ENCODE results near the gene TNIP1.

Gene TNIP1

GRCh38 chr5:151029179-151030055 lies 51.4 kb downstream of the TNIP1 start:
- Mint-ChIP-seq H3K4me1 (ENCODE audit: low read depth) (peaks cover 49% of the 10 kb centered on the region), H3K4me3 (no peak overlapping the region), H3K27ac (no peak overlapping the region), H3K36me3 (ENCODE audit: low read depth) (peaks cover 93% of the 10 kb centered on the region), H3K27me3 (no peaks in the 10 kb centered on the region), H3K9me3 (no peaks in the 10 kb centered on the region)
- intact Hi-C loops (cut with micrococcal nuclease) = no loop called here

- Mint-ChIP-seq H3K36me3 (ENCODE audit: low read depth) (peaks cover 86% of the 10 kb centered on the region), H3K9me3 (no peaks in the 10 kb centered on the region), H3K4me3 (no peak overlapping the region), H3K27me3 (no peaks in the 10 kb centered on the region), H3K4me1 (ENCODE audit: low read depth) (peaks cover 56% of the 10 kb centered on the region), H3K27ac (no peak overlapping the region)
- intact Hi-C loops (cut with micrococcal nuclease) = no loop called here
Measured at GRCh38 chr5:151028717-151029116, 52.1 kb downstream of the TNIP1 start.

- H3K27ac Mint-ChIP-seq = no peak overlapping the region
- no peak overlapping the region for H3K4me3 Mint-ChIP-seq
- no peaks in the 10 kb centered on the region for H3K9me3 Mint-ChIP-seq
- peaks cover 63% of the 10 kb centered on the region for H3K4me1 Mint-ChIP-seq (ENCODE audit: low read depth)
- peaks cover 79% of the 10 kb centered on the region for H3K36me3 Mint-ChIP-seq (ENCODE audit: low read depth)
- intact Hi-C loops (cut with micrococcal nuclease) = no loop called here
- no peaks in the 10 kb centered on the region for H3K27me3 Mint-ChIP-seq
Measured at GRCh38 chr5:151027961-151028479, 52.8 kb downstream of the TNIP1 start.

- H3K9me3 Mint-ChIP-seq = no peaks in the 10 kb centered on the region
- H3K27ac Mint-ChIP-seq = peak overlapping the region; percentile 37
- H3K4me3 Mint-ChIP-seq = no peak overlapping the region
- no peaks in the 10 kb centered on the region for H3K27me3 Mint-ChIP-seq
- peaks cover 77% of the 10 kb centered on the region for H3K36me3 Mint-ChIP-seq (ENCODE audit: low read depth)
- intact Hi-C loops (cut with micrococcal nuclease) = no loop called here
- H3K4me1 Mint-ChIP-seq (ENCODE audit: low read depth) = peaks cover 76% of the 10 kb centered on the region
Measured at GRCh38 chr5:151026679-151027078, 54.2 kb downstream of the TNIP1 start.

- intact Hi-C loops (cut with micrococcal nuclease) = no loop called here
- Mint-ChIP-seq H3K4me3 (no peak overlapping the region), H3K36me3 (ENCODE audit: low read depth) (peaks cover 71% of the 10 kb centered on the region), H3K27me3 (no peaks in the 10 kb centered on the region), H3K4me1 (ENCODE audit: low read depth) (peaks cover 80% of the 10 kb centered on the region), H3K9me3 (no peaks in the 10 kb centered on the region), H3K27ac (no peak overlapping the region)
Measured at GRCh38 chr5:151026088-151026487, 54.7 kb downstream of the TNIP1 start.

- Mint-ChIP-seq H3K4me3 (no peak overlapping the region), H3K36me3 (ENCODE audit: low read depth) (peaks cover 62% of the 10 kb centered on the region), H3K9me3 (no peaks in the 10 kb centered on the region), H3K4me1 (ENCODE audit: low read depth) (peaks cover 86% of the 10 kb centered on the region), H3K27me3 (no peaks in the 10 kb centered on the region), H3K27ac (peak overlapping the region; percentile 59)
- intact Hi-C loops (cut with micrococcal nuclease) = no loop called here
Measured at GRCh38 chr5:151025250-151025606, 55.6 kb downstream of the TNIP1 start.

- H3K27me3 Mint-ChIP-seq = no peaks in the 10 kb centered on the region
- intact Hi-C loops (cut with micrococcal nuclease) = no loop called here
Measured at GRCh38 chr5:151024440-151025249, 56.2 kb downstream of the TNIP1 start.

GRCh38 chr5:151023651-151024050 lies 57.2 kb downstream of the TNIP1 start:
- intact Hi-C loops (cut with micrococcal nuclease) = no loop called here
- peak overlapping the region; percentile 6 for H3K4me3 Mint-ChIP-seq
- H3K27me3 Mint-ChIP-seq = no peaks in the 10 kb centered on the region
- H3K9me3 Mint-ChIP-seq = no peaks in the 10 kb centered on the region
- peaks cover 91% of the 10 kb centered on the region for H3K4me1 Mint-ChIP-seq (ENCODE audit: low read depth)
- peak overlapping the region; percentile 59 for H3K27ac Mint-ChIP-seq
- peaks cover 46% of the 10 kb centered on the region for H3K36me3 Mint-ChIP-seq (ENCODE audit: low read depth)

More at GRCh38 chr5:151024440-151025249, 56.2 kb downstream of the TNIP1 start:
- Mint-ChIP-seq H3K36me3 (ENCODE audit: low read depth) (peaks cover 56% of the 10 kb centered on the region), H3K9me3 (no peaks in the 10 kb centered on the region), H3K4me1 (ENCODE audit: low read depth) (peaks cover 92% of the 10 kb centered on the region), H3K27ac (peak overlapping the region; percentile 59), H3K4me3 (no peak overlapping the region)

- Mint-ChIP-seq H3K27ac (peak overlapping the region; percentile 59), H3K27me3 (no peaks in the 10 kb centered on the region), H3K4me3 (no peak overlapping the region), H3K9me3 (no peaks in the 10 kb centered on the region), H3K36me3 (ENCODE audit: low read depth) (peaks cover 41% of the 10 kb centered on the region), H3K4me1 (ENCODE audit: low read depth) (peaks cover 89% of the 10 kb centered on the region)
- intact Hi-C loops (cut with micrococcal nuclease) = no loop called here
Measured at GRCh38 chr5:151023047-151023615, 57.7 kb downstream of the TNIP1 start.

- Mint-ChIP-seq H3K4me3 (no peak overlapping the region), H3K36me3 (ENCODE audit: low read depth) (peaks cover 35% of the 10 kb centered on the region), H3K9me3 (no peaks in the 10 kb centered on the region), H3K27ac (peak overlapping the region; percentile 59), H3K4me1 (ENCODE audit: low read depth) (peaks cover 89% of the 10 kb centered on the region), H3K27me3 (no peaks in the 10 kb centered on the region)
- intact Hi-C loops (cut with micrococcal nuclease) = no loop called here
Measured at GRCh38 chr5:151022511-151023018, 58.3 kb downstream of the TNIP1 start.

GRCh38 chr5:151021746-151022145 lies 59.1 kb downstream of the TNIP1 start:
- Mint-ChIP-seq H3K9me3 (no peaks in the 10 kb centered on the region), H3K4me3 (no peak overlapping the region), H3K27ac (no peak overlapping the region), H3K4me1 (ENCODE audit: low read depth) (peaks cover 89% of the 10 kb centered on the region), H3K27me3 (no peaks in the 10 kb centered on the region), H3K36me3 (ENCODE audit: low read depth) (peaks cover 27% of the 10 kb centered on the region)
- intact Hi-C loops (cut with micrococcal nuclease) = no loop called here

GRCh38 chr5:151020304-151021110 lies 60.3 kb downstream of the TNIP1 start, which contains the start of gene GPX3:
GPX3 (plus strand) TSS chr5:151020591; CDS start chr5:151020655, 64 bp downstream.
- intact Hi-C loops (cut with micrococcal nuclease) = no loop called here
- peak within 1 kb of the TSS; percentile 69 for H3K27ac Mint-ChIP-seq
- peak within 1 kb of the TSS; percentile 77 for H3K4me3 Mint-ChIP-seq
- no peaks in the 10 kb centered on the region for H3K9me3 Mint-ChIP-seq
- peaks cover 15% of the 10 kb centered on the region for H3K36me3 Mint-ChIP-seq (ENCODE audit: low read depth)
- no peaks in the 10 kb centered on the region for H3K27me3 Mint-ChIP-seq
- H3K4me1 Mint-ChIP-seq (ENCODE audit: low read depth) = peaks cover 87% of the 10 kb centered on the region

GRCh38 chr5:151019331-151019730 lies 61.5 kb downstream of the TNIP1 start:
- H3K4me3 Mint-ChIP-seq = no peak overlapping the region
- no peaks in the 10 kb centered on the region for H3K9me3 Mint-ChIP-seq
- no peaks in the 10 kb centered on the region for H3K27me3 Mint-ChIP-seq
- intact Hi-C loops (cut with micrococcal nuclease) = no loop called here
- no peak overlapping the region for H3K27ac Mint-ChIP-seq
- peaks cover 76% of the 10 kb centered on the region for H3K4me1 Mint-ChIP-seq (ENCODE audit: low read depth)
- peaks cover 11% of the 10 kb centered on the region for H3K36me3 Mint-ChIP-seq (ENCODE audit: low read depth)
